ENCODE data around the gene ARHGAP12.

Gene ARHGAP12

GRCh38 chr10:31836569-31837406, 91.8 kb downstream of the ARHGAP12 start:
- DNase-seq (ENCODE audit: low read depth in 1 of 2, low spot score in 1 of 2), result peak; percentile 7 to 35
- Histone ChIP-seq H3K27me3 (ENCODE audit: insufficient read depth, poor library complexity, severe bottlenecking) (no peaks in the 10 kb centered on the region), H3K27ac (replicated peaks) (no peak overlapping the region), H3K4me3 (replicated peaks; ENCODE audit: insufficient read depth, low read length) (peak overlapping the region; percentile 2; the same call in 1 of the 2 replicates)
- TF ChIP-seq REST (IDR thresholded peaks at IDR 0.05; ENCODE audit: insufficient replicate concordance, low read depth) (no peak), CTCF (IDR thresholded peaks at IDR 0.05; ENCODE audit: insufficient read depth, low read length) (peak; percentile 62)

GRCh38 chr10:31833753-31834152, 94.9 kb downstream of the ARHGAP12 start:
- TF ChIP-seq POLR2AphosphoS5 (IDR thresholded peaks at IDR 0.05; ENCODE audit: low read depth), result no peak
- TF ChIP-seq REST (IDR thresholded peaks at IDR 0.05; ENCODE audit: insufficient replicate concordance, low read depth), result no peak
- TF ChIP-seq GABPA (IDR thresholded peaks at IDR 0.05; ENCODE audit: low read depth), result no peak
- no peak for TF ChIP-seq CTCF (IDR thresholded peaks at IDR 0.05; ENCODE audit: insufficient read depth, low read length)
- no peak for TF ChIP-seq SPI1 (IDR thresholded peaks at IDR 0.05; ENCODE audit: borderline replicate concordance, low read depth)
- Histone ChIP-seq H3K27me3 (ENCODE audit: insufficient read depth, poor library complexity, severe bottlenecking) (no peaks in the 10 kb centered on the region), H3K4me3 (replicated peaks; ENCODE audit: insufficient read depth, low read length) (no peak overlapping the region), H3K27ac (replicated peaks) (no peak overlapping the region)
- DNase-seq (ENCODE audit: low read depth in 1 of 2, low spot score in 1 of 2), result no peak

GRCh38 chr10:31832261-31832660, 96.4 kb downstream of the ARHGAP12 start:
- H3K27ac ChIP-seq (replicated peaks), result no peak overlapping the region
- no peak for DNase-seq (ENCODE audit: low read depth in 1 of 2, low spot score in 1 of 2)
- no peaks in the 10 kb centered on the region for H3K27me3 ChIP-seq (ENCODE audit: insufficient read depth, poor library complexity, severe bottlenecking)
- no peak for TF ChIP-seq CTCF (IDR thresholded peaks at IDR 0.05; ENCODE audit: insufficient read depth, low read length)
- TF ChIP-seq POLR2AphosphoS5 (IDR thresholded peaks at IDR 0.05; ENCODE audit: low read depth), result no peak
- TF ChIP-seq GABPA (IDR thresholded peaks at IDR 0.05; ENCODE audit: low read depth), result no peak
- no peak for TF ChIP-seq SPI1 (IDR thresholded peaks at IDR 0.05; ENCODE audit: borderline replicate concordance, low read depth)
- TF ChIP-seq REST (IDR thresholded peaks at IDR 0.05; ENCODE audit: insufficient replicate concordance, low read depth), result no peak
- no peak overlapping the region for H3K4me3 ChIP-seq (replicated peaks; ENCODE audit: insufficient read depth, low read length)
